ENCODE data around the gene RPL36. TPM values are rescaled to one million over a fixed set of nuclear protein-coding genes. Genes with fewer than 3 reads are reported as not detected.

RPL36 gene
- polyA plus RNA-seq, 2 of the 4 experiments (the other 2 are of a cell fraction) = 368 to 1,385 TPM

DNA sequence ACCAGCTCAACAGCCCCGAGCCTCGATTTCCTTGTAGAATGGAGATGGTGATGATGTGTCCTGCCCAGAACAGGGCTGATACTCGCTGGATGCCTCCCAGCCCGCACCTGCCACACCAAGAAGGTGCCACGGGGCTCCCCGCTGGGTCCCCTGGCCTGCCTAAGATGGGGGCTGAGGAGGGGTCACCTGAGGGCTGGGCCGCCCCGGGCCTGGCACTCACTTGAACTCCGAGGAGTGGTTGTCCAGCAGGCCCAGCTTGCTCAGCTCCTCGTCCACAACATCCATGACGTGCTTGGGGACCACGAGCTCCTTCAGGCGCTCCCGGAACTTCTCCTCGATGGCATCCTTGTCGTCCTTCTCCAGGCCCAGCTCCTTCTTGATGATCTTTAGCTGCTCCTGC lies 15.5 kb downstream of the RPL36 start:
- CTCF ChIA-PET = interaction anchor here (1.0 to 1.2 kb wide), 2 partner anchors 14 to 19 kb away, joined by 3 to 4 read pairs; no protein-coding TSS in a partner anchor
- no peak for FAIRE-seq
- TF ChIP-seq PHF8 (IDR thresholded peaks at IDR 0.05; ENCODE audit: borderline replicate concordance, low read depth) (no peak), SMC3 (IDR thresholded peaks at IDR 0.05) (no peak), CHD4 (IDR thresholded peaks at IDR 0.05; ENCODE audit: borderline replicate concordance) (no peak), ZC3H11A (IDR thresholded peaks at IDR 0.05) (no peak), ZSCAN20 (CRISPR knock-in tag; IDR thresholded peaks at IDR 0.05) (no peak), EP300 (IDR thresholded peaks at IDR 0.05) (no peak), MYC (IDR thresholded peaks at IDR 0.05; ENCODE audit: borderline replicate concordance, low read length) (no peak), SREBF2 (IDR thresholded peaks at IDR 0.05) (no peak), CBX2 (IDR thresholded peaks at IDR 0.05; ENCODE audit: borderline replicate concordance, low read depth) (no peak), NFE2L2 (conservative IDR thresholded peaks at IDR 0.05; ENCODE audit: low read length) (no peak), FOSL2 (IDR thresholded peaks at IDR 0.05) (no peak), FOSL2 (CRISPR knock-in tag; IDR thresholded peaks at IDR 0.05) (no peak), RCOR1 (IDR thresholded peaks at IDR 0.05; ENCODE audit: low read depth, low read length) (no peak), FOXS1 (CRISPR knock-in tag; IDR thresholded peaks at IDR 0.05) (no peak)
- TF ChIP-seq, protein P1, sequence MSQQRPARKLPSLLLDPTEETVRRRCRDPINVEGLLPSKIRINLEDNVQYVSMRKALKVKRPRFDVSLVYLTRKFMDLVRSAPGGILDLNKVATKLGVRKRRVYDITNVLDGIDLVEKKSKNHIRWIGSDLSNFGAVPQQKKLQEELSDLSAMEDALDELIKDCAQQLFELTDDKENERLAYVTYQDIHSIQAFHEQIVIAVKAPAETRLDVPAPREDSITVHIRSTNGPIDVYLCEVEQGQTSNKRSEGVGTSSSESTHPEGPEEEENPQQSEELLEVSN (IDR thresholded peaks at IDR 0.05; ENCODE audit: borderline replicate concordance, low read depth) = no peak
- TF ChIP-seq, protein P2, sequence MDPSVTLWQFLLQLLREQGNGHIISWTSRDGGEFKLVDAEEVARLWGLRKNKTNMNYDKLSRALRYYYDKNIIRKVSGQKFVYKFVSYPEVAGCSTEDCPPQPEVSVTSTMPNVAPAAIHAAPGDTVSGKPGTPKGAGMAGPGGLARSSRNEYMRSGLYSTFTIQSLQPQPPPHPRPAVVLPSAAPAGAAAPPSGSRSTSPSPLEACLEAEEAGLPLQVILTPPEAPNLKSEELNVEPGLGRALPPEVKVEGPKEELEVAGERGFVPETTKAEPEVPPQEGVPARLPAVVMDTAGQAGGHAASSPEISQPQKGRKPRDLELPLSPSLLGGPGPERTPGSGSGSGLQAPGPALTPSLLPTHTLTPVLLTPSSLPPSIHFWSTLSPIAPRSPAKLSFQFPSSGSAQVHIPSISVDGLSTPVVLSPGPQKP (IDR thresholded peaks at IDR 0.05; ENCODE audit: low read depth, low read length) = no peak
- TF ChIP-seq, protein P3, sequence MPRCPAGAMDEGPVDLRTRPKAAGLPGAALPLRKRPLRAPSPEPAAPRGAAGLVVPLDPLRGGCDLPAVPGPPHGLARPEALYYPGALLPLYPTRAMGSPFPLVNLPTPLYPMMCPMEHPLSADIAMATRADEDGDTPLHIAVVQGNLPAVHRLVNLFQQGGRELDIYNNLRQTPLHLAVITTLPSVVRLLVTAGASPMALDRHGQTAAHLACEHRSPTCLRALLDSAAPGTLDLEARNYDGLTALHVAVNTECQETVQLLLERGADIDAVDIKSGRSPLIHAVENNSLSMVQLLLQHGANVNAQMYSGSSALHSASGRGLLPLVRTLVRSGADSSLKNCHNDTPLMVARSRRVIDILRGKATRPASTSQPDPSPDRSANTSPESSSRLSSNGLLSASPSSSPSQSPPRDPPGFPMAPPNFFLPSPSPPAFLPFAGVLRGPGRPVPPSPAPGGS (IDR thresholded peaks at IDR 0.05) = no peak
- TF ChIP-seq, protein P4, sequence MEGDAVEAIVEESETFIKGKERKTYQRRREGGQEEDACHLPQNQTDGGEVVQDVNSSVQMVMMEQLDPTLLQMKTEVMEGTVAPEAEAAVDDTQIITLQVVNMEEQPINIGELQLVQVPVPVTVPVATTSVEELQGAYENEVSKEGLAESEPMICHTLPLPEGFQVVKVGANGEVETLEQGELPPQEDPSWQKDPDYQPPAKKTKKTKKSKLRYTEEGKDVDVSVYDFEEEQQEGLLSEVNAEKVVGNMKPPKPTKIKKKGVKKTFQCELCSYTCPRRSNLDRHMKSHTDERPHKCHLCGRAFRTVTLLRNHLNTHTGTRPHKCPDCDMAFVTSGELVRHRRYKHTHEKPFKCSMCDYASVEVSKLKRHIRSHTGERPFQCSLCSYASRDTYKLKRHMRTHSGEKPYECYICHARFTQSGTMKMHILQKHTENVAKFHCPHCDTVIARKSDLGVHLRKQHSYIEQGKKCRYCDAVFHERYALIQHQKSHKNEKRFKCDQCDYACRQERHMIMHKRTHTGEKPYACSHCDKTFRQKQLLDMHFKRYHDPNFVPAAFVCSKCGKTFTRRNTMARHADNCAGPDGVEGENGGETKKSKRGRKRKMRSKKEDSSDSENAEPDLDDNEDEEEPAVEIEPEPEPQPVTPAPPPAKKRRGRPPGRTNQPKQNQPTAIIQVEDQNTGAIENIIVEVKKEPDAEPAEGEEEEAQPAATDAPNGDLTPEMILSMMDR (IDR thresholded peaks at IDR 0.05) = no peak
- TF ChIP-seq, protein P5, sequence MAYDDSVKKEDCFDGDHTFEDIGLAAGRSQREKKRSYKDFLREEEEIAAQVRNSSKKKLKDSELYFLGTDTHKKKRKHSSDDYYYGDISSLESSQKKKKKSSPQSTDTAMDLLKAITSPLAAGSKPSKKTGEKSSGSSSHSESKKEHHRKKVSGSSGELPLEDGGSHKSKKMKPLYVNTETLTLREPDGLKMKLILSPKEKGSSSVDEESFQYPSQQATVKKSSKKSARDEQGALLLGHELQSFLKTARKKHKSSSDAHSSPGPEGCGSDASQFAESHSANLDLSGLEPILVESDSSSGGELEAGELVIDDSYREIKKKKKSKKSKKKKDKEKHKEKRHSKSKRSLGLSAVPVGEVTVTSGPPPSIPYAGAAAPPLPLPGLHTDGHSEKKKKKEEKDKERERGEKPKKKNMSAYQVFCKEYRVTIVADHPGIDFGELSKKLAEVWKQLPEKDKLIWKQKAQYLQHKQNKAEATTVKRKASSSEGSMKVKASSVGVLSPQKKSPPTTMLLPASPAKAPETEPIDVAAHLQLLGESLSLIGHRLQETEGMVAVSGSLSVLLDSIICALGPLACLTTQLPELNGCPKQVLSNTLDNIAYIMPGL (CRISPR knock-in tag; IDR thresholded peaks at IDR 0.05; ENCODE audit: borderline replicate concordance) = no peak
- TF ChIP-seq, protein P6, sequence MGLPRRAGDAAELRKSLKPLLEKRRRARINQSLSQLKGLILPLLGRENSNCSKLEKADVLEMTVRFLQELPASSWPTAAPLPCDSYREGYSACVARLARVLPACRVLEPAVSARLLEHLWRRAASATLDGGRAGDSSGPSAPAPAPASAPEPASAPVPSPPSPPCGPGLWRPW (IDR thresholded peaks at IDR 0.05) = no peak
- 85% methylated on average over 15 of the region's 16 CpGs for whole genome bisulfite sequencing (ENCODE audit: missing lambda C conversion rate)
- Histone ChIP-seq H3K27ac (no peak overlapping the region), H3K4me3 (no peak overlapping the region), H3K4me2 (no peak overlapping the region), H3K9me3 (no peaks in the 10 kb centered on the region), H3K4me1 (0 out of 3 replicates have a peak, but pooled peaks cover 3% of the 10 kb centered on the region)
- POLR2A ChIA-PET = interaction anchor here (0.7 to 1.9 kb wide), 3 partner anchors 13 to 16 kb away, joined by 3 to 11 read pairs (median 5); partner anchors contain the start of genes CATSPERD and RPL36
- ATAC-seq = no peak
- DNase-seq (ENCODE audit: low read depth in 1 of 2, low spot score in 1 of 2) = no peak
